GM21526 (cell line): ENCODE data around the gene ZIC5.

ENCODE experiments used
- ATAC-seq: cut with Tn5 transposase; IDR thresholded peaks from one replicate; pipeline ENCODE4 v1.9.1; 2021; ENCODE audit warnings: moderate library complexity; ENCODE audit not compliant: unreplicated experiment, low FRiP score

Gene ZIC5

DNA sequence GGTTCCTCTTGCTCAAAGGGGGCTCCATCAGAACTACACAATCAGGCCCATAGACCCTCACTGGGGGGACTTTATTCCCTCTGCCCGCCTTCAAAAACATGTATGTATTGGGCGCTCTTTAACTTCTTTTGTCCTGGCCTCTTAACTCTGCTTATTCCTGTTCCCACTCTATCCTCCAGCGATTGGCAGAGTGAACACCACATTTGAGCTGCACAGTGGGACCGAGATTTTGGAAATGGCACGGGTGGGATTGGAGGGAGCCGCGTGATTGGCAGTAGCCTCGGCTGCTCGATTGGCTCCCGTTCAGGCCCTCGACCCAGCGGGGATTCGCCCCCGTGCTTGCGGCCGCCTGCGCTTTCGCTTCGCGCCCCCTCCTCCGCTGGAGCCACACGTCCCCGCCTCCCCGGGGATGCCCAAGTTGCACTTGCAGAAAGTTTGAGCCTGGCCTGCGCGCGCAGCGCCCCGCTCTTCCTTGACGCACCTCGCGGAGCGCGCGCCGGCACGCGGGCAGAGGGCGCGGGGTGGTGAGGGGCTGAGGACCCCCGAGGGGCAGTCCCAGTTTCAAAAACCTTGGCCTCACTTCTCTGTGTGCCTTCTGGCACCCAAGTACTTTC is at the start of gene ZIC5:
TSS of gene ZIC5 (minus strand) at position 192 of the 614 bp plus-strand sequence. CDS start at position 28, 164 bp downstream.
- no peak for ATAC-seq

DNA sequence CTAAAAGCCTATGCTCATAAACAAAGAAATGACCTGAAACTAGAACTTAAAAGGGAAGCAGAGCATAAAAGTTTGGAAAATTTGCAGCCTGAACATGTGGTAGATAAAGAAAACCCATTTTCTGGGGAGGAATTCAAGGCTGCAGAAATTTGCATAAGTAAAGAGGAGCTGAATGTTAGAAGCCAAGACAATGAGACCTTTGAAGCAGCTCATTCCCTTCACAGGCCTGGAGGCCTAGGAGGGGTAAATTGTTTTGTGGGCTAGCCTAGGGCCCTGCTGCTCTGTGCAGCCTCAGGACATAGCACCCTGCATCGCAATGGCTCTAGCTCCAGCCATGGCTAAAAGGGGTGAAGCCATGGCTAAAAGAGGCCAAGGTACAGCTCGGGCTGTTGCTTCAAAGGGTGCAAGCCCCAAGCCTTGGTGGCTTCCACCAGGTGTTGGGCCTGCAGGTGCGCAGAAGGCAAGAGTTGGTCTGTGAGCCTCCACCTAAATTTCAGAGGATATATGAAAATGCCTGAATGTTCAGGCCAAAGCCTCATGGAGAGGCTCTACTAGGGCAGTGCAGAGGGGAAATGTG is 48.3 kb upstream of the ZIC5 start:
- ATAC-seq = no peak

DNA sequence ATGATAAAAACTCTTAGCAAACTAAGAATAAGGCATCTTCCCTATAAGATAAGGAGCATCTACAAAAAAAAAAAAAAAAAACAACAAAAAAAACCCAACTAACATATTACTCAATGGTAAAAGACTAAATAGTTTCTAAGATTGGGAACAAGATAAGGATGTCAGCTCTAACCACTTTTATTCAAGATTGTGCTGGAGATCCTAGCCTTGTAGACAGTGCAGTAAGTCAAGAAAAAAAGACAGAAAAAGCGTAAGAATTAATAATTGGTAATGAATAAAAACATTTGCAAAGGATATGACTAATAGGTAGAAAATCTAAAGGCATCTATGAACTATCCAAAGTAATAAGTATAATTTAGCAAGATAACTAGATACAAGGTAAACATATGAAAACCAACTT is 43.1 kb upstream of the ZIC5 start:
- no peak for ATAC-seq

DNA sequence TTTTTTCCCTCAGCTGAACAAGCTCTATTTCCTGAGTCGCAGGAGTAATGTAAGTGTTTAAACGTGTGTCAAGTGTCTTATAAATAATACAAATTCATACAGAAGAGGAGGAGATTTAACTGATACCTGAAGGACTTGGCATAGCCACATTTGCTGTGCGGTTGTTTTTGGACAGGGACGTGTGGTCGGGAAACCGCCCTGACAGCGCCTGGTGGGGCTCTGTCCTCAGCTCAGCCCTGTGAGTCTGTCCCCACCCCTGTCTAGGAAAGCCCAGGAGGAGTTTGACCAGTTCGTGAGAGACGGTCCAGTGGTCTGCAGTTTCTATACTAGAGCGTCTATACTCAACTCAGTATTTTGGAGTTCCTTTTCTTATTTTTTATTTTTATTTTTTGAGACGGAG is 26.7 kb upstream of the ZIC5 start:
- no peak for ATAC-seq

DNA sequence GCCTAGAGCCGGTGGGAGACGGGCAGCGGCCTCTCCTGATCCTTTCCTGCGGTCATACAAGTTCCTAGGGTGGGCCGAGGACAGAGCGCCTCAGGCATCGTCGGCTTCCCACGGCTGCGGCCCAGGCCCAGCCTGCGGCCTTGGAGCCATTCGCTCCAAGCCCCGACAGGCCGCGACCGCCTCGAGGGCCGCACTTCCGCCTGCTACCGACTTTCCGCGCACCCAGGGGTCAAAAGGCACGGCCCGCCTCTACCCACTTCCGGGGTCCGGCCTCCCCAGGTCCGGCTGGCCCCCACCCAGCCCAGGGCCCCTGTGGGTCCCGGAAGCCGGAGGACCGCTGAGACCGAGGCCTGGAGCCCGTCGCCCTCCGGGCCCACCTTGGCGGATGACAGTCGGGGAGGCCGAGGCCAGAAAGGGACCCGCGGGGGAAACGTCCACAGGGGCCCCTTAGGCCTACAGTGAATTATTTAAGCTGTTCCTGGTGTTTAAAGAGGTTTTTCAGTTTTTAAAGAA is 26.2 kb upstream of the ZIC5 start:
- no peak for ATAC-seq

DNA sequence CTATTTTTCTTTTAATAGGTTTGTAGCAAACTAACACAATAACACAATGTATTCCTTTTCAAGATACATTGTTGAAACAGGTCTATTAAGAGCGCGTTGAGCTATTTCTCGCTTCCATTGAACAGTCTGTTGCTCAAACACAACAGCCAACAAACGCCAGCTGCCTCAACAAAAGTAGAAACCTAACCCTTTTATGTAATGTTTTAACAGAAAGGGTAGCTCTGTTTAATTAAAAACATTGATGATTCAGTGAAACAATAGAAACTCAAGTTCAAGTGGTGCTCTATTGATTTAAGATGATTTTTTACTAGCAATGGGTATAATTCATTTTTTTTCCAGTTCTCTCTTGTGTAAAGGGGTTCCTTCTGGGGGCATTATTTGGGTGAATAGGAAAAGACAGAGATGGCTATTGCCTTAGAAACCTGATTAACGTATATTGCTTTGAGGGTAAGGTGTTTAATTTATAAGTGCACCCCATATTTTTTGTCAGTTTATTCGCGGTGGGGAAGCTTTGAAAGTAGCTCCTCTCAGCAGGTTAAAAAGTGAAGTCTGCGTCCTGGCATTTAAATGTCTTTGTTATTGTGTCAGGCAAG is 24.9 kb upstream of the ZIC5 start:
- ATAC-seq = no peak

DNA sequence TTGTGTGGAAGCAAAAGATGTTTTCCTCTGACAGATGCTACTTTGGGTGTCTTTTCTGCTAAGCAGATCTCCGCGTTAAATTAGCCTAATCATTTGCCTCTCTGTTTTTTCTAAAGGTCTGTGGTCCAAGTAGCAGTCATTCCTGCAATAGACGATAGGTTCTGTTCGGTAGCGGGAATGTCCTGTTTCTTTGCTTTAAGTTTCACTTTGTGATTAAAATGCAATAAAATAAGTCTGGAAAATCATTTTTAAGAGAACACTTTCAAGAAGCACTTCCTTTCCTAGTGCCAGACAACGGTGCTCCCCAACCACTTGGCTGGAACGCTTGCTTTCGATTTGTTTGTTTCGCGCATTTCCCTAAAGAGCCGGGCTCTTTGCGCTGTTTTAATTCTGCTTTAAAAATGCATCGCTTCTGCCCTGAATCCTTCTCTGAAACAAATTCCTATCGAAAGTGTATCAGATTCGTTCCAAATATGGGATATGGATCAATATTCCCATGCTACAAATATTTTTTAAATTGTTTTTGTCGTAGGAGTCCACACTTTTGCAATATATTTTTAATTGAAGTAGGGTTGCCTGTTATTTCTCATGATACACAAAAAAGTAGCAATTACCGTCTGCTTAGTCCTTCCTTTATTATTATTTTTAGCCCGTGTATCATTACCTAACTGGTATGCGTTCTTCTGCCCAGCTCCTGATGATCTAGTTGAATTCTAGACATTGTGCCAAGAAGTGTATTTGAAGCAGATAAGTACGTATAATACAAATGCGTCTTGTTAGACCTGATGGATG is 24.2 kb upstream of the ZIC5 start:
- no peak for ATAC-seq

DNA sequence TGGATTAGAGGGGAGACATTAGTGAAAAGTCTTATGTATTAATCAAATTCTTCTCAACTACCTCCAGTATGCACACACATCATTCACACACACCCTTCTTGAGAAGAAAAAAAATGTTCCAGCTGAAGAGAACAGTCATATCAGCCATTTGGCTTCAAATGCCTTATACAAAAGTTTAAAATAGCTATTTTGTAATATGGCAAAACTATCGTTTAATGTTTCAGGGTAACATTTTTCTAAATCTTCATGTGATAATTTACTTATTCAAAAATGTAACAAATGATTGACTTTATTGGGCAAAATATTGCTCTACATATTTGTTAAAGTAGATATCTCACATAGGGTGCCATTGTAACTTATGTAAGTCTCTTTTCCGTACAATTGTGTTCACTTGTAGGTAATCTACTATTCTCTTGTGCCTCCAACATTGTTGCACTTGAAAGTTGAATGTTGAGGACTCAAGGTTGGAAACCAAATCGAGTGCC is 23.6 kb upstream of the ZIC5 start:
- ATAC-seq = no peak

DNA sequence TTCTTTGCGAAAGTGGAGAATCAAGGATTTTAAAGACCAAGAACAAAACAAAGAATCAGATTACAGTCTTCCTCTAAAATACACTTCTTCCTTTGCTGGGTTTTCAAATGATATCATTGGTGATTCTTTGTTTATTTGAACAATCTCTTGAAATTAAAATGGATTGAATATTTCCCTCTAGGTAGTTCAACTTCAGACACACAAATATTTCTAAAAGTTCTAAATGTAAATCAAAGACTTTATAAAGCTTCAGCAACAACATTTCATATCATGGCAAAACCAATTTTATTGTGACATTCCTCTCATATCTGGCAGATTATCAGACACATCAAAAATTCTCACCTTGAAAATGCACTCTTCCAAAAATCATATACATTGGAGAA is 23.1 kb upstream of the ZIC5 start:
- ATAC-seq = no peak

DNA sequence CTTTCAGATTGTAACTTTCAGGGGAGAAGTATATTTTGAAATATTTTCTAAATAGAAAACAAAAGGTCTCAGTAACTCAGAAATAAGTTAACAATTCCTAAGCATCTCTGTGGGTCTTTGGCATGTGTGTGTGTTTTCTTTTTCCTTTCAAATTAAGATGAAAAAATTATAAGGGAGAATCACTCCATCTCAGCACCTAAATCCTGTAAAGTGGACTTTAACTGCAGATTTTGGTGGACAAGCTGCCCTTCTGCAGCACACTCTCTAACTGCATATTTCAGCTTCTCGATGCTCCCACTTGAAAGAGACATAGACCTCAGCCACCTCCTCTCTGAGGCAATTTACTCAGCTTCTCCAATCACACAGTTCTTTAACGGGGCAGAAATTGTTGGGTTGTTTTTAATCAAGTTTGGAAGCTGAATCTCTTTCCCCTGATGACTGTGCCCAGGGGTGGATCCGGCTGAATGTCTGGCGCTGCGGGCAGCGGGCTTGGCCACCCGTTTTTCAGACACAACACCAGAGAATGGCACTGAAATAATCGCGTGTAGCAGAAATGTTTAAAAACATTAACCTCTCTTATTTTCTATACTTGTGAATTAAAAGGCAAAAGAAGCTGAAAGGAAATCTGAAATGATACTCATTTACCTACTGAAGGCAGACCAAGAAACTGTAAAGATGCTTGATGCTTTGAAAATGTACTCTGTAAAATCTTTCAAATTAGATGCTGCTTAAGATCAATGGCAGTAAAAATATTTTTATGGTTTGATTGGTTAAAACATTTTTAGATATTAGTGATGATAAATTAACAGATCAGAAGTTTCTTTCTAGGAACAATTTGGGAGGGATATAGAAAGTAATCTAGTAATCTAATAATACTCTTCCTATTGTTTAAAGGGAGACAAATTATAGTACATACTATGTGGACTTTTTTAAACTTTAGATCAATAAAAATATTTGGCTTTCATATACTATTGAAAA is 22.4 kb upstream of the ZIC5 start:
- ATAC-seq = no peak

DNA sequence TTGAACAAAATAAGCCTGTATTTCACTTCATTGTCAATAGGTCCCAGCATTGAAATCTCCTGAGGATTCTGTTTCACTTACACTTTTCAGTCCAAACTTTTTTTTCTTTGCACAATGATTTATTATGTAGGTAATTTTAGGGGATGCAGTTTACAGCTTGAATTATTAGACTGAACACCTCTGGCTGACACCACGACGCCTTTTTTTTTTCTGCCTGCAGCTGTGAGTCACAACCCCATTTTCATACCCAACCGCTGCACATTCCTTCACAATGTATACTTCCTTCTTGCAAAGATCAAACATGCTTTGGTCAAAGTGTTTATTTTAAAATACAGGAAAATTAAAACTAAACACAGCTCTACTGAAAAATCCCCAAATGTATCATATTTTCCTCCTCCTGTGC is 21.4 kb upstream of the ZIC5 start:
- no peak for ATAC-seq

DNA sequence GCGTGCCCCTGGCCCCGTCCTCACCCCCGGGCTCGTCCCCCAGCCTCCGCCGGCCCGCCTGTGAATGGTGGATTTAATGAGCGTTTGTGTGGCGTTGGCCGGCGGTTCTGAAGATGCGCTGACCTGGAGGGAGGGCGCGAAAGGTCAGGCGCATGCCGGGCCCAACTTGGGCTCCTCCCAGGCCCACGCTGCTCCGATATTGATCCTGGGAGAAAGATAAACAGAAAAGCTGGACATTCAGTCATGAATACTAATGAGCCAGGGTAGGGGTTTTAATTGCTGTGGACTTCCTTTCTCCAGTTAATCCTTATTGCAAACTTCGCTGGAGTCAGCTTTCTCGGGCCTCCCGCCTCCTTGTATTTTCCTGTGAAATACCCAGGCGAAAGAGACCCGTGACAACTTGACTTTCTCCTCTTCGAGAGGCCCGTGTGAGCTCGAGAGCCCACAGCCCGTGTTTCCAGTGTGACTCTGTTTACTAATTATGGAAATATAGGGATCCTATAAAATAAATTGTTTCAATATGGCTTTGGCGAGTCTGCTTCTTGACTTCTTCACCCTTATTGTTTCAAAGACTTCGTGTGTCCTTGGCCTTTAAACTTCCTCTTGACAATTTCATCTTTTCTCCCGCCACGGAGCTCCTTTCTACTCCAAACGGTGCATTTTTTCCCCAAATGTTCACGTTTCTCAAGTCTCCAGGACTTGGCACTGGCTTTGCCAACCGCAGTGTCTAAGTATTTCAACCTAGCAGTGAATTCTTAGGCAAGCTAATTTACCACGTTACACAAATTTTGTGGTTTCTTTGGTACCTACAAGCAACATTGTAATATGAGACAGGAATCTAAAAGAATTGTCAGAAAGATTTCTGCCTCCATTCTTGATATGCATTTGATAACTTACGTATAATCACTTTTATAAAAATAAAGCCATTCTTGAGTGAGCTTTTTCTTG is 20.5 kb upstream of the ZIC5 start:
- ATAC-seq = no peak

DNA sequence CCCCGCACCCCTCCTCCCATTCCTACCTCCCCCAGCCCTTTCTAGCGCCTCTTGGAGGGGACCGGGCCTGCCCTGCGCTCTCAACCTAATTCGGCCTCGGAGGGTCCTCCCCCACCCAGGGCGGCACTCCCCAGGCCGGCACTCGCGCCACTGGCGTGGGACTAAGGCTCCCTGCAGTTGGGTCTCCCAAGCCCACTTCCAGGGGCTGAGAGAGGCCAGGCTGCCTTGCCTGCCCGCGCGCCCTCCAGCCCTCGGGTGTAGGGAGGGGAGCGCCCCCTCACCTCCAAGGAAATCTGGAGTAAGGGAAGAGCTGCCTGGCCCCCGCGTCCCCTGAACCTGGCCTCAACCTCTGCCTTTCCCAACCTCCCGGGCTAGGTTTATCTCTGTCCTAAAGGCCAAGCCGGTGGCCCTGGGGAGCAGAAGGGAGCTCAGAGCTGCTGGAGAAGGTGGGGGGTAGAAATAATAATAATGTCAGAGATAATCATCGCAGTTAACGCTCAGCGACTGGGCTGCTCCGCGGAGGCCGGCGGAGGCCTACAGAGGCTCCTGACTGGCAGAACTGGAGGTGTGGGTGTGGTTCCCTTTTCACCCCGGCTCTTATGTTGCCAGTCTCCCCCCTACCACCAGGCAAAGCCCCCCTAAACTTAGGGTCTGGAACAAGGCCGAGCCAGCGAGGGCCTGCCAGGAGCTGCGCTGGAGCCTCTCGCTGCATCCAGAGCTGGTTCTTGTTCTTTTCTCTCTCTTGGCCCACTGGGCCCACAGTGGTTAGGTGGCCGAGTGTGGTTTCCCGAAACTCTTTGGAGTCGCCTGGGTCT is 19.7 kb upstream of the ZIC5 start:
- ATAC-seq = no peak

DNA sequence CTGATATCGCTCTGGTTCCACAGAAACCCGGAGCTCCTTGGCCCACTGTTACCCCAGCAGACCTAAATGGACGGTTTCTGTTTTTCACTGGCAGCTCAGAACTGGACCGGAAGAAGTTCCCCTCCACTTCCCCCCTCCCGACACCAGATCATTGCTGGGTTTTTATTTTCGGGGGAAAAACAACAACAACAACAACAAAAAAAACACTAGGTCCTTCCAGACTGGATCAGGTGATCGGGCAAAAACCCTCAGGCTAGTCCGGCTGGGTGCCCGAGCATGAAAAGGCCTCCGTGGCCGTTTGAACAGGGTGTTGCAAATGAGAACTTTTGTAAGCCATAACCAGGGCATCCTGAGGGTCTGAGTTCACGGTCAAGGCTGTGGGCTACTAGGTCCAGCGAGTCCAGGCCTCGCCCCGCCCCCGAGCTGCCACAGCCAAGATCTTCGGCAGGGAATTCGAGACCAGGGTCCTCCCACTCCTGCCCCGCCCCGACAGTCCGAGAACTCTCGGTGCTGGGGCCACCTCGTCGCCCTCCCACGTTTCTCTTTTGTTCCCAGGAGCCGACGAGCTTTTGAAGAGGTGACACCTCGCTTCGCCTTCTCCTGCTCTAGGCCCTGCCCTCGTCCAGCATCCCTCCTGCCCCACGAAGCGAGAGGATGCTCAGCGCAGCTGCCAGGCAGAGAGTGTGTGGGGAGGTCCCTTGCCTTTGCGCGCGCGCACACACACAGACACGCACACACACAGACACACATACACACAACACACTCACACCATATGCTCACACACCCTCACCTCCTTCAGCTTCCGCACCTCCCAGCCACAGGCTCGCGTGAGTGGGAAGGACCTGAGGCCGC is 18.8 kb upstream of the ZIC5 start:
- ATAC-seq = no peak

DNA sequence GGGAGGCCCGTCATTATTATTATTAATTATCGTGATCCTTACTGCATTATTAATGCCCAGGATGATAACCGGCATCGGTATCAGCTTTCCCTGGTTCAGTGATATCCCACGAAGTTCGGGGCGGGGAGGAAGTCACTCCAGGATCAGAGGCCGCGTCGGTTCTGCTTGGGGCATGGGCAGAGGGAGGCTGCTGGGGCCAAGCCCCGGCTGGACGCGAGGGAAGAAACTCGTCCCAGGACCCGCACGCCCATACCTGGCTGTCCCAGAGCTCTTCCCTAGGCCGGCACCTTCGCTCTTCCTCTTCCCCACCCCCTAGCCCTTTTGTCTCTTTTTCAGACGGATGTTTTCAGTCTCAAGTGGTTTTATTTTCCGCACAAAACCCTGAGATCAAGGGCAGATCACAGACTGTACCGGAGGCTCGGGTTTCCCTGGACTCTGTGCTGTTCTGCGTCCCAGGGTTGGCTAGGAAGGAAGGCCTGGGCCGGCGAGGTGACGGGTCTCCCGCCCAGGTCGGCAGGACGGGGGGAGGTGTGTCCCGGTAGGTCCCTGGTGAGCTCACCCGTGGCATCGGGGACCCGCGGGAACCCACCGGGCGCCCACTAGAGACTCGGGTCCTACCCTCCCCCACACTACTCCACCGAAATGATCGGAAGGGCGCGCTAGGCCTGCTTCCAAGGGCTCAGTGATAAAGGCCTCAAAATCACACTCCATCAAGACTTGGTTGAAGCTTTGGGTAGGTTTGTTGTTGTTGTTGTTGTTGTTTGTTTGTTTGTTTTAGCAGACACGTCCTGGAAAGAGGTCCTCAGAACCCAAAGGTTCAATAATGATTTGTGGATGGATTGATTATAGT is 17.9 kb upstream of the ZIC5 start:
- no peak for ATAC-seq

DNA sequence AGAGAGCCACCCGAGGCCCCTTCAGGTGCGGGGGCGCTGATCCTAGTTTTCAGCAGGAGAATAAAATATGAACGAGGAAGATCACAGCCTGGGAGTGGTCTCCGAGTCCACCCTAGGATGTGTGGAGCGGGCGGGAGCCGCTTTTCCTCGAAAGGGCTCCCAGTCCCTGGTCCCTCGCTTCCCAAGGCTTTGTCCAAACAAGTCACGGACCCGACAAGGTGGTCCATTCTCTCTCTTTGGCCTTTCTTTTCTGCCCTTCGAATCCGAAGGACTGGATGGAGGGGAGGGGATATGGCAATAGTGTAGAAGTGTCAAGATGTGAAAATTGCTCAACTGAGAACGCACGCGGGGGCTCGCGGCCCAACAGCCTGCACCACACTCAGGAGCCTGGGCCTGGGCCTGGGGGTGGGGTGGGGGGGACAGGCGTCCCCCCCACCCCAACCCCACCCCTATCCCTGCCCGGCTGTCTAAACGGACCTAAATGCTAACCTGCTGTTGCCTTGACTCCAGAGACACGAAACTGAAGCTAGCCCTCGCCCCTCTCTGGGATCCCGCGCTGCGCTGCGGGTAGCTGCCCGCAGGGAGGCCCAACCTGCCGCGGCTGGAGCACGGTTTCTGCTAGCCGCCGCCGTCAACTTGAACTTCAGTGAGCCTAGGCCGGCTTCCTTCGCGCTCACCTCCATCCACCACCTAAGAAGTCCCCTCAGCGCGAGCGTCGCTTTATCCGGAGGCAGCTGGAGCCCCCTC is 17.1 kb upstream of the ZIC5 start:
- no peak for ATAC-seq
